OCI-LY7 (cell line): ENCODE results near the gene KLHDC8A.

Source experiments
- CTCF ChIP-seq: fragments of 200-600 bp; sonication (generic); conservative IDR thresholded peaks from 2 replicates; pipeline ENCODE4 v1.5.1; 2014; ENCODE audit warnings: mild to moderate bottlenecking, antibody characterized with exemption, low read length, moderate library complexity, mixed read lengths
- EZH2phosphoT487 ChIP-seq: fragments of 200-600 bp; sonication (generic); IDR thresholded peaks from 2 replicates; pipeline ENCODE4 v1.6.1; 2018; ENCODE audit warnings: low read depth, borderline replicate concordance, mild to moderate bottlenecking, mixed run types, antibody characterized with exemption, low read length, moderate library complexity, mixed read lengths

- peak; percentile 61 for TF ChIP-seq CTCF
- TF ChIP-seq EZH2phosphoT487: no peak
Measured at GRCh38 chr1:205321162-205321958, 35.4 kb downstream of the KLHDC8A start, which contains the start of gene NUAK2.
